BE2C (cell line): ENCODE results near the gene SERAC1.
"Not testable (repeated sequence)": the region's sequence is repeated elsewhere in the genome, so short reads cannot be mapped to it uniquely, and the experiment has no call there.

Experiments used
- DNase-seq: peaks from one replicate; pipeline ENCODE4 v3.0.0-alpha.2; 2020
- H3K27me3 ChIP-seq: fragments of 250-450 bp; sonication (Bioruptor Pico); 2 replicates; pipeline ENCODE4 v1.5.1; 2020; ENCODE audit warnings: mild to moderate bottlenecking
- H3K36me3 ChIP-seq: fragments of 250-450 bp; sonication (Bioruptor Pico); 2 replicates; pipeline ENCODE4 v1.5.1; 2020; ENCODE audit warnings: mild to moderate bottlenecking
- H3K4me1 ChIP-seq: fragments of 250-450 bp; sonication (Bioruptor Pico); 2 replicates; pipeline ENCODE4 v1.5.1; 2020
- H3K4me3 ChIP-seq: 2 replicates; pipeline ENCODE4 v1.5.1; 2011; ENCODE audit warnings: low read depth, low read length
- H3K9me3 ChIP-seq: fragments of 250-450 bp; sonication (Bioruptor Pico); 2 replicates; pipeline ENCODE4 v1.5.1; 2020
- CTCF ChIP-seq: IDR thresholded peaks from 2 replicates; pipeline ENCODE4 v1.5.1; 2012; ENCODE audit warnings: mild to moderate bottlenecking, low read depth, low read length

Gene SERAC1

GRCh38 chr6:158188591-158188990, 20.5 kb upstream of the SERAC1 start:
- no peak for TF ChIP-seq CTCF
- H3K9me3 ChIP-seq, result no peaks in the 10 kb centered on the region
- H3K4me3 ChIP-seq, result no peak overlapping the region
- no peak for DNase-seq
- H3K36me3 ChIP-seq, result no peaks in the 10 kb centered on the region
- H3K27me3 ChIP-seq, result no peaks in the 10 kb centered on the region
- H3K4me1 ChIP-seq, result no peaks in the 10 kb centered on the region

- no peaks in the 10 kb centered on the region for H3K36me3 ChIP-seq
- no peaks in the 10 kb centered on the region for H3K9me3 ChIP-seq
- DNase-seq, result no peak
- H3K27me3 ChIP-seq, result no peaks in the 10 kb centered on the region
- TF ChIP-seq CTCF, result no peak
- no peaks in the 10 kb centered on the region for H3K4me1 ChIP-seq
- H3K4me3 ChIP-seq, result no peak overlapping the region
Observed at GRCh38 chr6:158185729-158186456, 17.8 kb upstream of the SERAC1 start.

- no peak for TF ChIP-seq CTCF
- Histone ChIP-seq H3K9me3 (no peaks in the 10 kb centered on the region), H3K4me1 (no peaks in the 10 kb centered on the region), H3K36me3 (no peaks in the 10 kb centered on the region), H3K27me3 (no peaks in the 10 kb centered on the region), H3K4me3 (no peak overlapping the region)
- no peak for DNase-seq
Observed at GRCh38 chr6:158184608-158185007, 16.5 kb upstream of the SERAC1 start.

GRCh38 chr6:158183174-158183972, 15.3 kb upstream of the SERAC1 start:
- not testable (repeated sequence) for H3K4me3 ChIP-seq, H3K27me3 ChIP-seq, H3K4me1 ChIP-seq, H3K36me3 ChIP-seq, H3K9me3 ChIP-seq, DNase-seq

GRCh38 chr6:158177712-158178111, 9.7 kb upstream of the SERAC1 start:
- H3K36me3 ChIP-seq, DNase-seq, H3K27me3 ChIP-seq, H3K4me1 ChIP-seq, H3K4me3 ChIP-seq, H3K9me3 ChIP-seq: not testable (repeated sequence)

- DNase-seq, result no peak
- H3K9me3 ChIP-seq, result no peaks in the 10 kb centered on the region
- TF ChIP-seq CTCF, result no peak
- no peaks in the 10 kb centered on the region for H3K36me3 ChIP-seq
- H3K27me3 ChIP-seq, result no peaks in the 10 kb centered on the region
- no peaks in the 10 kb centered on the region for H3K4me1 ChIP-seq
- no peak overlapping the region for H3K4me3 ChIP-seq
Observed at GRCh38 chr6:158175111-158175510, 7.0 kb upstream of the SERAC1 start.

GRCh38 chr6:158174514-158174913, 6.5 kb upstream of the SERAC1 start:
- H3K36me3 ChIP-seq, result no peaks in the 10 kb centered on the region
- DNase-seq, result no peak
- no peak overlapping the region for H3K4me3 ChIP-seq
- TF ChIP-seq CTCF, result no peak
- H3K4me1 ChIP-seq, result no peaks in the 10 kb centered on the region
- no peaks in the 10 kb centered on the region for H3K27me3 ChIP-seq
- H3K9me3 ChIP-seq, result no peaks in the 10 kb centered on the region
